Right forelimb (tissue), 1 donor: ENCODE data around the gene GRK5.
"Not testable (repeated sequence)": the region's sequence is repeated elsewhere in the genome, so short reads cannot be mapped to it uniquely, and the experiment has no call there.

Source experiments
- DNase-seq: peaks from one replicate; pipeline ENCODE4 v3.0.0-alpha.2; 2018

GRK5 gene

DNA sequence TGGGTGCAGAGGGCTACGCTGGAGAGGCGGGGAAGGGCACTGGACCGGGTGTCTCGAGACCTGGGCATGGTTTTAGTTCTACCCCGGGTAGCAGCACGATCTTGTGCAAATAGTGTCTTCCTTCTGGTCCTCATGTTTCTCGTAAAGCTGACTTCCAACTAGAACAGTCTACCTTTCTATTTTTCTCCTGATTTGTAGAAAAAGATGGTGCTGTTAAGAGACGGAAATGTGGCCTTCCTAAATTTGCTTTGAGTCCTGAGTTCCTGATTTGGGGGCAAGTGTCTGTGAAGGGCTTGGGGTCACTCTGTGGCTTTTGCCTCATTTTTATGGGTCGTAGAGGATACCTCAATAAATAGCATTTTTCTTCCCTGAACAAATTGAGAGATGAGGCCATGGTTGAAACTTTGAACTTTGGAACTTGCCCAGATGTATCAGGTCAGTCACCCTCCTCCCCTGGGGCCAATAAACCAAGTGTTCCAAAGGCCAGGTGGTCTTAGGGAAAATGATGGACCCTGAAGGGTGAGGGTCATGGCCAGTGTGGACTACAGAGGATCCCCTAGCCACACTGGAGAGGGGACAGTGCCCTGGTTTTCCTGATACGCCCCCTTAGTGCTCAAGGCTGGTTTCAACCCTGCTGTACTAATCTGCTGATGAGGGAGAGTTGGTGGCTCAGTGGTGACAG lies 45.2 kb downstream of the GRK5 start:
- no peak for DNase-seq

DNA sequence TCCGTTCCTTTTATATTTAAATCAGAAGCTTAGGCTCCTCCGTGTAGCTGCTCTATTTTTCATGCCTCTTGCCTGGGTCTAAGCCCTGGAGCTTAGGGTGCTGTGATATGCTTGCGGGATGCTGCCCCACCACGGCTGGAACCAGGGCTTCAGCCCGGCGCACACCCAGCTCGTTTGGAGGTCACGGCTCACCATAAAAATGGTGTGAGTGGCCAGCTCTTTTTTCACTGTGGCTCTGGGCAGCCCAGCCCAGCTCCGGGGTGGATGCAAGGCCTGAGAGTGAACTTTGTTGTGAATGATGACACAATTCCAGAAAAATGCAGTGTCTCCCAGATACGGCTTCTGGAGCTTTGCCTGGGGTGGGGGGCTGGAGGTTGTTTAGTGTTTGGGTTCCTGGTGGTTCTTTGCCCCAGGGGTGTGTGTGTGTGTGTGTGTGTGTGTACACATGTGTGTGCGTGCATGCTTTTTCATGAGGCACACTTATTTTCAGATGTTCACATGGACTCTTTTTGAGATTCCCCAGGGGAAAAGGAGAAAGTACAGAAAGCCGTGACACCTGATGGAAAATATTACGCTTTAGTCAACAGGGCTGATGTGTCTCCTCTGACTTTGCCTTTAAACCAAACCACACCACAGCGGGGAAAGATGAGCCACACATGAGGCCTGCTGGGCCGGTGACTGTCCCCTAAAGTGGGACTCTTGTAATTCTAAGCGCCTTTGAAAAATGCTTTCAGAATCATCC lies 46.2 kb downstream of the GRK5 start:
- peak; percentile 79 for DNase-seq

DNA sequence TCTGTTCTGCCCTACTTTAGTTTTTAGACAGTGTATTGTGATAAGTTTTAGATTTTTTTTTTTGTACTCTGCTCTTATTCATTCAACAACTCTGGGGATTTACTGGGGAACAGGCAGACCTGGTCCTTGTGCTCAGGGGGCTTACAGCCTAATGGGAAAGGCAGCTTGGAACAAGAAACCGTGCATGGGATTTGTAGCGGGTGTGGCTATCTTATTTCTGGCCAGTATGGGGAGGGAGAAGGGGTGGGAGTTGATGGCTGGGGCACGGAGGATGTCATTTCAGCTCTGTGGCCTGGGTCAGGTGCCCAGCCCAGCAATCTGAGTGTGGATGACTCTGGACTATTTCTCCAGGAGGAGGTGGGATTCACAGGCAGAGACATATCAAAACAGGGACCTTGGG lies 47.0 kb downstream of the GRK5 start:
- no peak for DNase-seq

DNA sequence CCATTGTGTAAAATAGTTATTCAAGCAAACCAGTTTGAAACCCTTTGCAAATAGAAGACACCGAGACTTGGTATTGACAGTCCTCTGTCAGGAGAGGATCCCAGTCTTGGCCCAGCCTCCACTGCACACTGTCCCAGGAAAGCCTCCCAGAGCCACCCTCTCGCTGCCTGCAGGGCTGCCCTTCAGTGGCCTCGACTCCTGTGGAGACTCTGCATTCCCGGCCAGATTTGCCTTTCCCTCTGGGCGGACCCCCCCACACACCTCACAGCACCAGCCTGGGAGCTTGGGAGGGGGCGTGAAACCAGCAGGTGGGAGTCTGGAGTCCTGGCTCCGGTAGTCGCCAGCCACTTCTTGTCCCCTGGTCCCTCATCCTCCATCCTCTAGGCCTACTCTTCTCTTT lies 48.7 kb downstream of the GRK5 start:
- no peak for DNase-seq

DNA sequence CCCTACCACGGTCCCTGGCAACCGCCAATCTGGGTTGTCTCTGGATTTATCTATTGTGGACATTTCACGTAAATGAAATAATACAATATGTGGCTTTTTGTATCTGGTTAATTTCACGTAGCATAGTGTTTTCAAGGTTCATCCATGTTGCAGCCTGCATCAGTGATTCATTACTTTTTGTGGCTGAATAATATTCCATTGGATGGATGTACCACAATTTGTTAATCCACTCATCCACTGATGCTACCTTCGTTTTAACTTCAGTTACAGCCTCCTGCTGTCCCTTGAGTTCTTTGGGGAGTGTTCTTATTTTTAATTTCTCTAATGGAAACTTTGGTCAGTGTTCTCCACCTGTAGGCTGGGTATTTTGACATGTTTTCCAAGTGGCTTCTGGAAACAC lies 49.5 kb downstream of the GRK5 start:
- DNase-seq = no peak

DNA sequence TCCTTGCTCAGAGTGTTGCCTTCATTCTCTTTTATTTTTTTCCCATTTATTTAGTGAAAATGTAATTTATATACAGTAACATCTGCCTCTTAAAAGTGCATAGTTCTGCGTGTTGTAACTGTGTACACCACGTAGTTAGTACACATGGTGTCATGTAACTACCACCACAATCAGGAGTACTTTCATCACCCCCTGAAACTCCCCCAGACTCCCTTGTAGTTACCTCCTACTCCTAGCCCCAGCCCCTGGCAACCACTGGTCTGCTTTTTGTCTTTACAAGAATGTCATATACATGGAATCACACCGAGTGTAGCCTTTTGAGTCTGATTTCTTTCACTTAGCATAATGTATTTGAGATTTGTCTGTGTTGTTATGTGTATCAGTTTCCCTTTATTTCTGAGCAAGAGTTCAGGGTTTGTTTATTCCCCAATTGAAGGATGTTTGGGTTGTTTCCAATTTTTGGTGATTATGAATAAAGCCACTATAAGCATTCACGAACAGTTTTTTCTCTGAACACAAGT lies 50.6 kb downstream of the GRK5 start:
- DNase-seq = no peak

DNA sequence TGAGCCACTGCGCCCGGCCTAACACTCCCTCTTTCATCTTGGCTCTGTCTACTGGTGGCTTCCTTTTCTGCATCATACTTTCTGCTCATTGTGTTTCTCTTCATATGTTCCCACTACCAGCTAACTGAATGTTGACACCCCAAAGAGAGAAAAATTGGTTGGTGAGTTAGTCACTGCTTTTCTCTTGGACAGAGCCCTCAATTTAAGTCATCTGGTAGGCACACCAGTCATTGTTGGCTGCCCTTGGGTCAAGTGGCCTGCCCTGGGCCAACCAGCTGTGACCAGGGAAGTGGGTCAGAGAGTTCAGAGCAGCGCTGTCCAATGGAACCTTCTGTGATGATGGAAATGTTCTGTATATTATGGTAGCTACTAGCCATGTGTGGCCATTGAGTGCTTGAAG lies 52.0 kb downstream of the GRK5 start:
- DNase-seq = no peak

DNA sequence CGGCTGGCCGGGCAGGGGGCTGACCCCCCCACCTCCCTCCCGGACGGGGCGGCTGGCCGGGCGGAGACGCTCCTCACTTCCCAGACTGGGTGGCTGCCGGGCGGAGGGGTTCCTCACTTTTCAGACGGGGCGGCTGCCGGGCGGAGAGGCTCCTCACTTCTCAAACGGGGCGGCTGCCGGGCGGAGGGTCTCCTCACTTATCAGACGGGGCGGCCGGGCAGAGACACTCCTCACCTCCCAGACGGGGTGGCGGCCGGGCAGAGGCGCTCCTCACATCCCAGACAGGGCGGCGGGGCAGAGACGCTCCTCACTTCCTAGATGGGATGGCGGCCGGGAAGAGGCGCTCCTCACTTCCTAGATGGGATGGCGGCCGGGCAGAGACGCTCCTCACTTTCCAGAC lies 53.6 kb downstream of the GRK5 start:
- not testable (repeated sequence) for DNase-seq

DNA sequence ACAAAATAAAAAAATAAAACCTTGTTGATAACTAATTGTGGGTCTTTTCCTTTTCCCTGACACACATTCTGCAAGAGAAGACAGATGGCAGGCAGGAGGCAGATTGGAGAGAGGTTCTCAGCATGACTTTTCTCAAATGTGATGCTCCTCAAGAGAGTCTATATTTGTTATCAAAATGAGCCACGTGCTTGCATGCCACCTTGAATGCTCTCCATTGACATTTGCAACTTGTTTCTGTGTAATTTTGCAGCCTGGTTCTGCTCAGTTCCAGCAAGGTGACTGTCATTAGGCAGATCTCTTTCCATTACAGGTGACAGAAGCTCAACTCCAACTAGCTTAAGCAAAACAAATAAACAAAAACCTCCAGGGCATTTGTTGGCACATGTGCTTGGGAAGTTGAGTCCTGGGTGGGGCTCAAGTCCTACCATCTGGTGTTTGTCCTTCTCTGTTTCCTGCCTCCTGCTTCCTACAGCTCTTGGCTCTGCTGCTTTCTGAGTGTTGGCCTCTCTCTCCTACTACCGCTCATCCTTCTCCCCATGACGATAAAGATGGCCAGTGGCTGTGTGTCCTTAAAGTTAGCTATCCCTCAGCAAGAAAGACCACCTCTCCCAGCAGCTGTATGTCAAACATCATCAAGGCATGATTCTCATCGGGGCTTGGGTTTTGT lies 56.7 kb downstream of the GRK5 start:
- no peak for DNase-seq

DNA sequence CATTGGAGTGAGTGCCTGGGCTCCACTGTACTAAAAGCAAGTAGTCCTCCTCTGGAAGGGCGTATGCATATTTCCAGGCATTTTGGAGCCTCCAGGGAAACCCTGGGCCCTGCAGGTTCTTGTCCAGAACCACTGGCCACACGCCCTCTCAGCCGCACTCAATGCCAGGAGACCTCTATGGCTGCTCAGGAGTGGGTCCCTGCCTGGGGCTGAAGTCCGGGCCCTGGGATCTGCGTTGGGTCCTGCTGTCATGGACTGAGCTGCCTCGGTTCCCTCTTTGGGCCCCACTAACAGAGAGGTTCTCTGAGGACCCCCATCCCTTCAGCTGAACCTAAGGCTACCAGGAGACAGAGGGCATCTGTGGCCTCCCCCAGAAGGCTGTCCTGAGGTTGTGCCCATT lies 58.3 kb downstream of the GRK5 start:
- DNase-seq = no peak

DNA sequence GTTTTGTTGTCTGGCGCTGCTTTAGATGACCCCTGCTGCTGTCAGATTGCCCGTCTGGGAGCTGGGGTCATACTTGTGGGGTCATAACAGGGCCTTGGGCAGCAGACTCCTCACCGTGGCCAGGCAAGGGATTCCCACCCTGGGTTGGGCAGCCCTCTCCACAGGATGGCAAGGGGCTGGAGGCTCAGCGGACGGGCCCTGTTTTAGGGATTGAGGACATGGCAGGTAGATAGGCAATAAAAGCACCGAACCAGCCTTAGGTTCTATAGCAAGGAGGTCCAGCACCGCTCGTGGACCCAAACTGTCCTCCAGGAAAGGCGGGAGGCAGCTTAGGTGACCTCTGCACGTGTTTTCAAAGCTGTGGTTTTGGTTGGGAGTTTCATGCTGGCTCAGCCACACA lies 60.0 kb downstream of the GRK5 start:
- no peak for DNase-seq

DNA sequence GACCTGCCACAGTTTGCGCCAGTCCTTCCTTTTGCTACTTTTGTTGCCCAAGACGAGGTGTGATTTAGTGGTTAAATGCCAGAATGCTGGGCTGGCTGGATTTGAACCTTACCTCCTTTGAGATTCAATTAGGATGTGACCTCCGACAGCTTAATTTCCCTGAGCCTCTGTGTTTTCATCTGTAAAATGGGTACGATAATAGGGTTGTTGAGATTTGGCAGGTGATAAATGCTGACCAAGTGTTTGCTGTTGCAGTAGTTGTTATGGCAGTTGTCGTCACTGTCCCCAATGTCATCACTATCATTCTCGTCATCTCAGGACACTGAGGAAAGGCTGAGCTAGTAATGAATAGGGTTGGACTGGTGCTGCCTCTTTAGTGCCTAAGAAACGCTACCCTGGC lies 61.1 kb downstream of the GRK5 start:
- DNase-seq = no peak

DNA sequence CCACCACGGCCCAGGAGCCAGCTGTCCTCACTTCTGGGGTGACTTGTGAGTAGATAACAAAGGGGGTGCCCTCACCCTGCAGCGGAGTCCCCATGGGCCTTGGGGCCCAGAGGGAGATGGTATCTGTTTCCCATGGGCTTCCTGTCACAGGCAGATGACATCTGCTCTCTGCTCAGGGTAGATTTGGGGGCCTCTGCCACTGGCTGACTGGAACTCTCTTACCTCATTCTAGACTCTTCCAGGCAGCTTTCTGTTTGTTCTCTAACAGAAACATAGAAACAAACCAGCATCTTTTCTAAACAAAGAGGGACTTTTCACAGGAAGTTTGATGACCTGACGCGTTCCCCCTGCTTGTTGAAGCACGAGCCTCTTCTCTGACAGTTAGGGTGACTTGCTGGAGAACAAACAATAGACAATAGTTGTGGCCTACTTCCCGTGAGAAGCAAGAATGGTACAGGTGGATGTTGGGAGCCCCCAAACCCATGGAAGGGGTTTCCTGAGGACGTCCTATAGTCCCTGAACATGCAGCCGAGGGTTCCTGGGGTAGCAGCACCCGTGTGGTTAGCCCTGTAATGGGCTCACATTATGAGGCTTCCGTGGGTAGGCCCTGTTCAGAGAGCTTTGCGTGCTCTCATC lies 61.6 kb downstream of the GRK5 start:
- no peak for DNase-seq

DNA sequence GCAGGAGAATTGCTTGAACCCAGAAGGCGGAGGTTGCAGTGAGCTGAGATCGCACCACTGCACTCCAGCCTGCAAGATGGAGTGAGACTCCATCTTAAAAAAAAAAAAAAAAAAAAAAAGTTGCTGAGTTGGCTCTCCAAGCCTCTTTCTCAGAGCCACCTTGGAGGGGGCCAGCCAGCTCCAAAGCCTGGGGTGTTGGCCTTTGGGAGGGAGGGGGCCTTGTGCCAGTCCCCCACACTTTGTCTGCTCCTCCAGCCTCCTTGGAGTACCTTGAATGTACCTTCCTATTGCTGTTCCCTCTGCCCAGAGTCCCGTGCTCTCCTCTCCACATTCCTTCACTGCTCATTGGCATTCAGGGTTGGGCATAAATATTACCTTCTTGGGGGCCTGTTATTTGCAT lies 62.4 kb downstream of the GRK5 start:
- no peak for DNase-seq

DNA sequence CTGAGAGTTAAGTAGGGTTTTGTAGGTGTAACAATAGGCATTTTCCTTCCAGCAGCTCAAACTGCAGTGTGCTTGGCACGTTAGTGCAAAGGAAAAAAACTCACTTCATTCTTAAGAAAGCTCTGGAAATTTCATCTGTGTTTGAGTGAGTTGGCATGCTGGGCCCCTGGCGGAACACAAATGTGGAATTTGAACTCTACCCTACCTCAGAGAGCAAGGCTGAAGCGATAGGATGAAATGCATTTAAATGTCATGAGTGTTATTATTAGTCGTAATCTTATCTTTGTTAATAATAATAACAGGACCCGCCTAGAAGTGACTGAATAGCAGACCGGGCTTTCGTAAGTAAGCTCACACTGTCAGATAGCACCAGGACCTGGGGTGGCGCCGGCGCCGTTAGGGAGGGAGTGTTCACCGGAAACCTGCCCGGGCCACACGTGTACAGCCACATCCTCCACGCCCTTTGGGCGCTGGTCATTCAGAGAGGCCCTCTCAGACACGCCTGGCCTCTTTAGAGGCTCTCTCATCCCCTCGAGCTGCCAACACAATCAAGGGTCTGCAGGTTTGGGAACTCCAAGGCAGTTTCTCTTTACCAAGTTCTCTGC lies 63.5 kb downstream of the GRK5 start:
- DNase-seq = no peak

DNA sequence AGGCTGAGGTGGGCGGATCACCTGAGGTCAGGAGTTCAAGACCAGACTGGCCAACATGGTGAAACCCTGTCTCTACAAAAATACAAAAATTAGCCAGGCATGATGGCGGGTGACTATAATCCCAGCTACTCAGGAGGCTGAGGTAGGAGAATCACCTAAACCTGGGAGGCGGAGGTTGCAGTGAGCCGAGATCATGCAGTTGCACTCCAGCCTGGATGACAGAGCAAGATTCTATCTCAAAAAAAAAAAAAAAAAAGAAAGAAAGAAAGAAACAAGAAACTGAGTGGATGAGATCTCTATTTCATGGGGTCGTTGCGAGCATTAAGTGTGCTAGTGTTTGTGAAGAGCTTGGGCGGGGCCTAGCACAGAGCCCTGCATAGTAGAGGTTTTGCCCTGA lies 65.0 kb downstream of the GRK5 start:
- not testable (repeated sequence) for DNase-seq

DNA sequence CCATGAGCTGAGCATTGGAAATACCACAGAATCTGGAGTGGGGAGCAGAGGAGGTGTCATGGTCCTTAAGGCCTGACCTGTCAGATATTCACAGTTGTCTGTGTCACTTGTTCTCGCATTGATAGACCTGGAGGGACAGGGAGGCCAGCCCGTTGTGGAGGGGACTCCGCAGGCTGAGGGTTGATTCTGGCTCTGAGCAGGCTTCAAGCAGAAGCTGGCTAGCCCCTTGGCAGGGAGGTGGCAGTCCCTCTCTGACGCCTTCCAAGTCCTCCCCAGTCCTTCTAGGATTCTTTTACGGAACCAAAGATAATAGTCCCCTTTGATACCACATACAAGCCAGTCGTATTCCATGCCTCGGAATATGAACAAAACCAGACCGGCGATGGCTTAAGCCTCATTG lies 65.4 kb downstream of the GRK5 start:
- no peak for DNase-seq

DNA sequence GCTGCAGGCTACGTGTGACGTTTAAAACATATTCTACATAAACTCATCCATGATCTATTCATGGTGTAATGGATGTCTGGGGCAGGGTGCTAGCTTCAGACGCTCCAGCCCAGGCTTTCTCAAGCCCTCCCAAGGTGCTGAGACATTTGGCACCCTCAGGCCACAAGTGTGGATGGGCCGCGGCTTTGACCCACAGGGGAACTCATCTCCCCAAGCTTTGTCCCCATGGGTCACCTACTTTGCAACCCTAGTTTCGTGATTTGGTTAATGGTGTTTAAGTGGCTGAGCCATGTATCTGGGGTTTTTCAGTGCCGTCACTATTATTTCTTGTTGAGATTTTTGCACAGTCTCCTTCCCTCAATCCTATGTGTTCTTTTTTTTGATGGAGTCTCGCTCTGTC lies 66.0 kb downstream of the GRK5 start:
- no peak for DNase-seq

DNA sequence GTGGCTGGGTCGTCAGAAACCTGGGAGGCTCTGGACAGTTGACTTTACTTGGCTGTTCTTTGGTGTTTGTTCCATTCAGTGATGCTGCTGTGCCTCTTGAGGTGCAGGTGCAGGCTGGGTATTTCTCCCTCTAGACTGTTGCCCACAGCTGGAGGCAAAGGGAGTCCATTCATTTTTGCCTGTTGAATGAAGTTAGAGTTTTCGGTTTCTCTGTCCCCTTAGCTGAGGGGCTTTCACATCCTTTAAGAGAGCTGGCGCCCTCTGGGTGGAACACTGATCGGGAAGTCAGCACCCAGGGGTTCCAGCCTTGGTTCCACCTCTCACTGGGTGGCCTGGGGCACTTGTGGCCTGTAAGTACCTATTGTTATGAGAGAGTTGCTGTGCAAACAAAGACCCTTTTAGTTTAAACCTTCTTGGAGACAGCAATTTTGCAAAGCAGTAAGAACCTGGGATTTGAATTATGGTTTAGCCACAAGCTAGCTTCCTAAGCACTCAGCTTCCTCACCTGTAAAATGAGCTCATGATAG lies 67.2 kb downstream of the GRK5 start:
- no peak for DNase-seq

DNA sequence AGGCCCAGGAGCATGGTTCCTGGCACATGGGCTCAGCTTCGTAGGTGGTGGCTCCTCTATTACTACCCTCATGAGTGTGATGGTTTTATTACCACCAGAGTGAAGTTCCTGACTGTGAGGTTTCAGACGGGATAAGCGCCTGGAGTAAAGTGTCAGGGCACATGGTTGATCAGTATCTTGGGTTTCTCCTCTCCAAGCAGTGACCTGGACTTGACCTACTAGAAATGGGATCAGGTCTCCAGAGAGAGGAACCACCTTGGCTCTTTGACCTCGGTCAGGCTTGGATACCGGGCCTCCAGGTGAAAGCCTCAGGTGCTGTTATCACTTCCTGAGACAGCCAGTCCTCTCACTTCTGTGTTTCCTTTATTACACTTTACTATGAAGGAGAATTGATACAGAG lies 67.7 kb downstream of the GRK5 start:
- no peak for DNase-seq

DNA sequence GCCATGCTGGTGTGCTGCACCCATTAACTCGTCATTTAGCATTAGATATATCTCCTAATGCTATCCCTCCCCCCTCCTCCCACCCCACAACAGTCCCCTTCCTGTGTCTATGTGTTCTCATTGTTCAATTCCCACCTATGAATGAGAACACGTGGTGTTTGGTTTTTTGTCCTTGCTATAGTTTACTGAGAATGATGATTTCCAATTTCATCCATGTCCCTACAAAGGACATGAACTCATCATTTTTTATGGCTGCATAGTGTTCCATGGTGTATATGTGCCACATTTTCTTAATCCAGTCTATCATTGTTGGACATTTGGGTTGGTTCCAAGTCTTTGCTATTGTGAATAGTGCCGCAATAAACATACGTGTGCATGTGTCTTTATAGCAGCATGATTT lies 68.8 kb downstream of the GRK5 start:
- not testable (repeated sequence) for DNase-seq

DNA sequence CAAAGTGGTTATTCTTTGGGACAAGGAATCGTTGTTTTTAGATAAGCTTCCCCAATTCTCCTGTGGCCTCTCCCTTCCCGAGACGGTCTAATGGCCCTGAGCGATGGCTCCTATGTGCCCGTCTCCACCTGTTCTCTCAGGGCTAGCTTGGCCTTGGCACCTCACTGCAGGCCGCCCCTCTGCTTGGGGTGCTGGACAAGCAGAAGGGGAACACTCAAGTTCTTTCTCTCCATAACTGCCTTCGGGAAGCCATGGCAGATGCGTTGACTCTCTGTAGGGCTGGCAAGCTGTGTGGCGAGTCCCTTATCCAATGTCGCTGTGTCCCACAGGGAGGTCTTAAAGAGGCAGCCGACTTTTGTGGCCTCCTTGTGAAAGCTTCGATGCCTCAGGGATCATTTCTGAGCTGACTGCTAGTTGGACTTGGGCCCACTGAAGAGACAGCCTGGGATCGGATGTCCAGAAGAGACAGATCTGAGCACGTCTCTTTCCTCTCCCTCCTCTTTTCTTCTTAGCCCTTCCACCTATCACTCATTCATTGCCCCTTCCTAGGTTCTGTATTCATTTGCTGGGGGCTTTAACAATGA lies 70.8 kb downstream of the GRK5 start:
- DNase-seq = no peak
